AG04449 (cell line): ENCODE measurements around the gene AFG3L2.

Experiments used
- CTCF ChIA-PET: fragments of 350-600 bp; formaldehyde crosslinking; extraction: SDS; loops from one replicate; lab custom pipeline; 2021; ENCODE audit warnings: antibody characterized with exemption; lab: Yijun Ruan, JAX
- POLR2A ChIA-PET: fragments of 400-600, 350-600 bp; formaldehyde crosslinking; extraction: SDS; loops from one replicate; lab custom pipeline; 2020; ENCODE audit warnings: antibody characterized with exemption, inconsistent platforms; lab: Yijun Ruan, JAX
- DNase-seq: peaks from one replicate; pipeline ENCODE4 v3.0.0-alpha.2; 2010; ENCODE audit warnings: low read depth, low spot score
- H3K4me3 ChIP-seq: 2 replicates; pipeline ENCODE4 v1.5.1; 2011; ENCODE audit warnings: low read depth, mild to moderate bottlenecking, control low read depth, low read length
- CTCF ChIP-seq: IDR thresholded peaks from one replicate; pipeline ENCODE4 v1.5.1; 2011; ENCODE audit warnings: mild to moderate bottlenecking, moderate library complexity, low read length, control low read depth, inconsistent platforms; ENCODE audit not compliant: insufficient read depth; ENCODE audit errors: missing control alignments

AFG3L2 gene

GRCh38 chr18:12308386-12309100, 68.5 kb downstream of the AFG3L2 start:
- peak overlapping the region; percentile 93 for H3K4me3 ChIP-seq
- POLR2A ChIA-PET = interaction anchor here (0.6 to 6.0 kb wide), 7 partner anchors 11 to 56 kb away, joined by 3 to 69 read pairs (median 50); no protein-coding TSS in a partner anchor
- CTCF ChIA-PET = interaction anchor here (0.9 to 8.8 kb wide), 6 partner anchors 10 to 36 kb away, joined by 3 to 79 read pairs (median 12); no protein-coding TSS in a partner anchor
- no peak for TF ChIP-seq CTCF
- DNase-seq = no peak

- POLR2A ChIA-PET = interaction anchor here (0.6 to 6.0 kb wide), 11 partner anchors 11 to 69 kb away, joined by 3 to 69 read pairs (median 7); partner anchors contain the start of gene AFG3L2
- CTCF ChIA-PET = interaction anchor here (1.0 to 6.4 kb wide), 9 partner anchors 11 to 36 kb away, joined by 3 to 39 read pairs (median 8); no protein-coding TSS in a partner anchor
- peak within 1 kb of the TSS; percentile 93 for H3K4me3 ChIP-seq
- TF ChIP-seq CTCF = peak; percentile 19
- no peak for DNase-seq
These were observed 69.2 kb downstream of the AFG3L2 start, which contains the start of gene TUBB6 for GRCh38 chr18:12307701-12308385. TSS of gene TUBB6 (plus strand) at chr18:12308241. CDS start at chr18:12308293, 52 bp downstream.

- CTCF ChIA-PET = interaction anchor here (0.6 to 6.4 kb wide), 11 partner anchors 8 to 35 kb away, joined by 3 to 39 read pairs (median 5); no protein-coding TSS in a partner anchor
- DNase-seq = no peak
- H3K4me3 ChIP-seq = peak overlapping the region; percentile 93
- TF ChIP-seq CTCF = peak; percentile 41
- POLR2A ChIA-PET = interaction anchor here (0.6 to 6.0 kb wide), 12 partner anchors 10 to 70 kb away, joined by 3 to 69 read pairs (median 7); partner anchors contain the start of gene AFG3L2
These were observed 70.0 kb downstream of the AFG3L2 start for GRCh38 chr18:12306752-12307700.

GRCh38 chr18:12305930-12306629, 70.9 kb downstream of the AFG3L2 start:
- POLR2A ChIA-PET = interaction anchor here (0.8 to 6.0 kb wide), 3 partner anchors 9 to 18 kb away, joined by 3 to 60 read pairs (median 7); no protein-coding TSS in a partner anchor
- TF ChIP-seq CTCF = no peak
- CTCF ChIA-PET = interaction anchor here (0.9 to 6.4 kb wide), 5 partner anchors 9 to 34 kb away, joined by 3 to 39 read pairs (median 11); no protein-coding TSS in a partner anchor
- DNase-seq = no peak
- peak overlapping the region; percentile 93 for H3K4me3 ChIP-seq

- TF ChIP-seq CTCF = no peak
- DNase-seq = no peak
- ChIA-PET CTCF (interaction anchor here (3.7 to 6.4 kb wide), 2 partner anchors 8 to 33 kb away, joined by 18 to 39 read pairs; no protein-coding TSS in a partner anchor), POLR2A (interaction anchor here (0.8 to 1.7 kb wide), 2 partner anchors 9 to 17 kb away, joined by 3 to 7 read pairs; no protein-coding TSS in a partner anchor)
- H3K4me3 ChIP-seq = no peak overlapping the region
These were observed 71.8 kb downstream of the AFG3L2 start for GRCh38 chr18:12305211-12305610.
